Liver (tissue), 9 donors: Measurements from ENCODE around the gene KCNQ5. TPM values are rescaled to one million over a fixed set of nuclear protein-coding genes. Genes with fewer than 3 reads are reported as not detected.

Experiments
- DNase-seq: peaks from one replicate; pipeline ENCODE4 v3.0.0-alpha.2; 2017; ENCODE audit warnings: low spot score
- H3K27ac ChIP-seq, 2 donors: one replicate each; pipeline ENCODE4 v1.7.0; 2013; ENCODE audit warnings: inconsistent platforms in 2 of 2, low read length in 2 of 2, control low read depth in 1 of 2, low read depth in 1 of 2, mild to moderate bottlenecking in 1 of 2
- H3K27me3 ChIP-seq, 4 donors: one replicate each; pipeline versions ENCODE4 v1.6.1 to v1.7.0; 2013; ENCODE audit warnings: low read length in 3 of 4, inconsistent platforms in 1 of 4, mild to moderate bottlenecking in 1 of 4, moderate library complexity in 1 of 4; ENCODE audit not compliant: control insufficient read depth in 4 of 4, insufficient read depth in 4 of 4
- H3K36me3 ChIP-seq, 4 donors: one replicate each; pipeline versions ENCODE4 v1.6.1 to v1.7.0; 2013; ENCODE audit warnings: low read length in 3 of 4, mild to moderate bottlenecking in 3 of 4, low read depth in 1 of 4, moderate library complexity in 1 of 4; ENCODE audit not compliant: control insufficient read depth in 4 of 4, insufficient read depth in 3 of 4
- H3K4me1 ChIP-seq, 4 donors: one replicate each; pipeline versions ENCODE4 v1.6.1 to v1.7.0; 2013; ENCODE audit warnings: low read length in 3 of 4, mild to moderate bottlenecking in 3 of 4, moderate library complexity in 1 of 4; ENCODE audit not compliant: control insufficient read depth in 4 of 4, insufficient read depth in 4 of 4
- H3K4me3 ChIP-seq, 3 donors: one replicate each; pipeline versions ENCODE4 v1.6.1 to v1.7.0; 2013; ENCODE audit warnings: low read length in 3 of 3, control low read depth in 1 of 3, low read depth in 1 of 3, mild to moderate bottlenecking in 1 of 3
- H3K9ac ChIP-seq, 2 donors: one replicate each; pipeline ENCODE4 v1.7.0; 2013; ENCODE audit warnings: low read length in 2 of 2, mild to moderate bottlenecking in 2 of 2, moderate library complexity in 2 of 2, control low read depth in 1 of 2, low read depth in 1 of 2
- H3K9me3 ChIP-seq, 4 donors: one replicate each; pipeline versions ENCODE4 v1.6.1 to v1.7.0; 2013; ENCODE audit warnings: low read length in 3 of 4; ENCODE audit not compliant: control insufficient read depth in 4 of 4
- ATF3 ChIP-seq: IDR thresholded peaks from 2 replicates; pipeline ENCODE4 v1.6.1; 2016; ENCODE audit warnings: antibody characterized with exemption
- CTCF ChIP-seq: fragments of 150-350 bp; IDR thresholded peaks from 2 replicates; pipeline ENCODE4 v1.5.1; 2017; ENCODE audit warnings: improper control_type of control experiment, low read depth, low read length; ENCODE audit not compliant: missing input control
- EGR1 ChIP-seq, 2 donors: IDR thresholded peaks; 2 replicates each; pipeline ENCODE4 v1.6.1; 2016 to 2018; ENCODE audit warnings: antibody characterized with exemption in 2 of 2, low read depth in 2 of 2
- FOXA1 ChIP-seq: IDR thresholded peaks from 2 replicates; pipeline ENCODE4 v1.6.1; 2016; ENCODE audit warnings: antibody characterized with exemption
- FOXA2 ChIP-seq: IDR thresholded peaks from 2 replicates; pipeline ENCODE4 v1.6.1; 2016; ENCODE audit warnings: antibody characterized with exemption
- GABPA ChIP-seq, 2 donors: IDR thresholded peaks in 1 of 2; conservative IDR thresholded peaks in 1 of 2; 2 replicates each; pipeline ENCODE4 v1.6.1; 2016; ENCODE audit warnings: antibody characterized with exemption in 2 of 2, mild to moderate bottlenecking in 1 of 2, moderate library complexity in 1 of 2
- HNF4A ChIP-seq, 2 donors: conservative IDR thresholded peaks; 2 replicates each; pipeline ENCODE4 v1.6.1; 2016; ENCODE audit warnings: antibody characterized with exemption in 2 of 2, mild to moderate bottlenecking in 2 of 2
- HNF4G ChIP-seq: IDR thresholded peaks from 2 replicates; pipeline ENCODE4 v1.6.1; 2016; ENCODE audit warnings: antibody characterized with exemption
- JUND ChIP-seq, 2 donors: IDR thresholded peaks; 2 replicates each; pipeline ENCODE4 v1.6.1; 2016; ENCODE audit warnings: antibody characterized with exemption in 2 of 2
- MAX ChIP-seq: IDR thresholded peaks from 2 replicates; pipeline ENCODE4 v1.6.1; 2016; ENCODE audit warnings: antibody characterized with exemption
- NR2F2 ChIP-seq: IDR thresholded peaks from 2 replicates; pipeline ENCODE4 v1.6.1; 2016; ENCODE audit warnings: antibody characterized with exemption
- RAD21 ChIP-seq, 2 donors: IDR thresholded peaks; 2 replicates each; pipeline ENCODE4 v1.6.1; 2016; ENCODE audit warnings: antibody characterized with exemption in 2 of 2, mild to moderate bottlenecking in 2 of 2
- SP1 ChIP-seq: IDR thresholded peaks from 2 replicates; pipeline ENCODE4 v1.6.1; 2018; ENCODE audit warnings: antibody characterized with exemption, mild to moderate bottlenecking
- TAF1 ChIP-seq: conservative IDR thresholded peaks from 2 replicates; pipeline ENCODE4 v1.6.1; 2016; ENCODE audit warnings: antibody characterized with exemption, mild to moderate bottlenecking
- YY1 ChIP-seq: IDR thresholded peaks from 2 replicates; pipeline ENCODE4 v1.6.1; 2016; ENCODE audit warnings: antibody characterized with exemption, mild to moderate bottlenecking
- WGBS: extraction: QIAGEN DNeasy Blood & Tissue Kit; methylation state at CpG from one replicate; pipeline ENCODE4 v1.1.7; 2013; 5-methylcytosine and 5-hydroxymethylcytosine counted together
- polyA plus RNA-seq, 2 donors: library from polyadenylated mRNA; stranded (reverse) in 1 of 2; unstranded in 1 of 2; fragments of 200-250 nt in 1 of 2; fragments of >200 nt in 1 of 2; fragmentation: Nextera tagmentation in 1 of 2; extraction: Ambion mirVana in 1 of 2; gene quantifications; one replicate each; pipeline versions ENCODE4 v1.2.1 to v1.2.3, GENCODE V29; 2013 to 2015
- total RNA-seq, 2 donors: library from RNA; depleted of rRNA; stranded (reverse); fragments of >200 nt; gene quantifications; one replicate each; pipeline ENCODE4 v1.2.3, GENCODE V29; 2014
- TF ChIP-seq, protein P1 (sequence below): IDR thresholded peaks from 2 replicates; pipeline ENCODE4 v1.6.1; 2016; ENCODE audit warnings: antibody characterized with exemption, mild to moderate bottlenecking
- TF ChIP-seq, protein P2 (sequence below): IDR thresholded peaks from 2 replicates; pipeline ENCODE4 v1.6.1; 2016; ENCODE audit warnings: antibody characterized with exemption
- donor health status: healthy.
- donor health status: healthy.
- donor health status: healthy.
- donor health status: healthy.
- donor health status: healthy.

Gene KCNQ5
- total and polyA plus RNA-seq, 4 donors, result 0.02 to 1.1 (median 0.15) TPM

GRCh38 chr6:73086726-73087125 lies 464.9 kb downstream of the KCNQ5 start:
- WGBS, result 64% methylated on average over 2 of the region's 2 CpGs
- no peak for TF ChIP-seq FOXA1
- TF ChIP-seq HNF4A (conservative IDR thresholded peaks at IDR 0.05), result no peak
- TF ChIP-seq MAX, result no peak
- TF ChIP-seq YY1, result no peak
- no peak for TF ChIP-seq GABPA (IDR thresholded peaks at IDR 0.05 in 1 of 2, conservative IDR thresholded peaks at IDR 0.05 in 1 of 2)
- no peak for TF ChIP-seq HNF4G
- no peak for TF ChIP-seq ATF3
- no peak for TF ChIP-seq NR2F2
- TF ChIP-seq, protein P1, sequence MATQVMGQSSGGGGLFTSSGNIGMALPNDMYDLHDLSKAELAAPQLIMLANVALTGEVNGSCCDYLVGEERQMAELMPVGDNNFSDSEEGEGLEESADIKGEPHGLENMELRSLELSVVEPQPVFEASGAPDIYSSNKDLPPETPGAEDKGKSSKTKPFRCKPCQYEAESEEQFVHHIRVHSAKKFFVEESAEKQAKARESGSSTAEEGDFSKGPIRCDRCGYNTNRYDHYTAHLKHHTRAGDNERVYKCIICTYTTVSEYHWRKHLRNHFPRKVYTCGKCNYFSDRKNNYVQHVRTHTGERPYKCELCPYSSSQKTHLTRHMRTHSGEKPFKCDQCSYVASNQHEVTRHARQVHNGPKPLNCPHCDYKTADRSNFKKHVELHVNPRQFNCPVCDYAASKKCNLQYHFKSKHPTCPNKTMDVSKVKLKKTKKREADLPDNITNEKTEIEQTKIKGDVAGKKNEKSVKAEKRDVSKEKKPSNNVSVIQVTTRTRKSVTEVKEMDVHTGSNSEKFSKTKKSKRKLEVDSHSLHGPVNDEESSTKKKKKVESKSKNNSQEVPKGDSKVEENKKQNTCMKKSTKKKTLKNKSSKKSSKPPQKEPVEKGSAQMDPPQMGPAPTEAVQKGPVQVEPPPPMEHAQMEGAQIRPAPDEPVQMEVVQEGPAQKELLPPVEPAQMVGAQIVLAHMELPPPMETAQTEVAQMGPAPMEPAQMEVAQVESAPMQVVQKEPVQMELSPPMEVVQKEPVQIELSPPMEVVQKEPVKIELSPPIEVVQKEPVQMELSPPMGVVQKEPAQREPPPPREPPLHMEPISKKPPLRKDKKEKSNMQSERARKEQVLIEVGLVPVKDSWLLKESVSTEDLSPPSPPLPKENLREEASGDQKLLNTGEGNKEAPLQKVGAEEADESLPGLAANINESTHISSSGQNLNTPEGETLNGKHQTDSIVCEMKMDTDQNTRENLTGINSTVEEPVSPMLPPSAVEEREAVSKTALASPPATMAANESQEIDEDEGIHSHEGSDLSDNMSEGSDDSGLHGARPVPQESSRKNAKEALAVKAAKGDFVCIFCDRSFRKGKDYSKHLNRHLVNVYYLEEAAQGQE, result no peak
- TF ChIP-seq SP1, result no peak
- TF ChIP-seq, protein P2, sequence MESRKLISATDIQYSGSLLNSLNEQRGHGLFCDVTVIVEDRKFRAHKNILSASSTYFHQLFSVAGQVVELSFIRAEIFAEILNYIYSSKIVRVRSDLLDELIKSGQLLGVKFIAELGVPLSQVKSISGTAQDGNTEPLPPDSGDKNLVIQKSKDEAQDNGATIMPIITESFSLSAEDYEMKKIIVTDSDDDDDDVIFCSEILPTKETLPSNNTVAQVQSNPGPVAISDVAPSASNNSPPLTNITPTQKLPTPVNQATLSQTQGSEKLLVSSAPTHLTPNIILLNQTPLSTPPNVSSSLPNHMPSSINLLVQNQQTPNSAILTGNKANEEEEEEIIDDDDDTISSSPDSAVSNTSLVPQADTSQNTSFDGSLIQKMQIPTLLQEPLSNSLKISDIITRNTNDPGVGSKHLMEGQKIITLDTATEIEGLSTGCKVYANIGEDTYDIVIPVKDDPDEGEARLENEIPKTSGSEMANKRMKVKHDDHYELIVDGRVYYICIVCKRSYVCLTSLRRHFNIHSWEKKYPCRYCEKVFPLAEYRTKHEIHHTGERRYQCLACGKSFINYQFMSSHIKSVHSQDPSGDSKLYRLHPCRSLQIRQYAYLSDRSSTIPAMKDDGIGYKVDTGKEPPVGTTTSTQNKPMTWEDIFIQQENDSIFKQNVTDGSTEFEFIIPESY, result no peak
- TF ChIP-seq FOXA2, result no peak
- no peak for TF ChIP-seq RAD21 (IDR thresholded peaks at IDR 0.05)
- TF ChIP-seq CTCF, result no peak
- Histone ChIP-seq H3K27ac (no peak overlapping the region), H3K27me3 (peaks cover 0 to 3% (median 0%) of the 10 kb centered on the region in 4 donors), H3K4me3 (no peak overlapping the region), H3K9me3 (no peaks in the 10 kb centered on the region), H3K4me1 (no peaks in the 10 kb centered on the region), H3K9ac (no peak overlapping the region), H3K36me3 (no peaks in the 10 kb centered on the region)
- no peak for DNase-seq

DNA sequence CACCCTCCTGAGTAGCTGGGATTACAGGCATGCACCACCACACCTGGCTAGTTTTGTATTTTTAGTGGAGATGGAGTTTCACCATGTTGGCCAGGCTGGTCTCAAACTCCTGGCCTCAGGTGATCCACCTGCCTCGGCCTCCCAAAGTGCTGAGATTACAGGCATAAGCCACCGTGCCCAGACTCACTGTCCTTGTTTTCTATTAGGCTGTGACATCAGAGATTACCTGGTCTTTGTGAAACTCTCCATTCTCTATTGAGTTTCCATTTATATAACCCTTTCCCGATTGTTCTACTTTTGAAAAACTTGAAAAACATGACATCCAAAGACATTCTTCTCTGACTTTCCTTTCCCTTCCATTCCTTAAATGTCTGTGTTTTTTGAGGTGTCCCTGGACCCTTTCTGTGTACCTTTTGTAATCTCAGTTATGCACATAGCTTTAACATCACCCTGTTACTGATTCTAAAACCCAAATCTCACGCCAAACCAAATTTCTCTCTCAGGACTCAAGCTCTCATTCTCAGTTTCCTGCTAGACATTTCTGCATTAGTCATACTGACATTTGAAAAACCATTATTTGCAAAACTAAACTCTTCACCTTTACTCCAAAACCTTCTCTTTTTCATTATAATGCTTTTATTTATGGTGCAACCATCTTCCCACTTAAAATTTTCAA lies 466.4 kb downstream of the KCNQ5 start:
- TF ChIP-seq TAF1 (no peak), SP1 (no peak), JUND (IDR thresholded peaks at IDR 0.05) (no peak), HNF4A (conservative IDR thresholded peaks at IDR 0.05) (no peak), EGR1 (IDR thresholded peaks at IDR 0.05; ENCODE audit: low read depth in 2 of 2) (no peak)
- TF ChIP-seq, protein P2, result no peak
- Histone ChIP-seq H3K36me3 (no peaks in the 10 kb centered on the region), H3K9me3 (no peaks in the 10 kb centered on the region), H3K27ac (no peak overlapping the region), H3K27me3 (no peaks in the 10 kb centered on the region), H3K4me3 (no peak overlapping the region), H3K9ac (no peak overlapping the region), H3K4me1 (no peaks in the 10 kb centered on the region)
- DNase-seq, result no peak
- 75% methylated on average over 4 of the region's 4 CpGs for WGBS
